Endodermal cell (in vitro differentiated cells): ENCODE measurements around the gene UTS2. TPM values are rescaled to one million over a fixed set of nuclear protein-coding genes. Genes with fewer than 3 reads are reported as not detected.

Source experiments
- DNase-seq: peaks from one replicate; pipeline ENCODE4 v3.0.0-alpha.2; 2017
- H3K27ac ChIP-seq: 2 replicates; pipeline ENCODE4 v1.5.1; 2013; ENCODE audit warnings: mild to moderate bottlenecking, low read depth, low read length, moderate library complexity
- H3K27me3 ChIP-seq: 2 replicates; pipeline ENCODE4 v1.6.1; 2013; ENCODE audit warnings: mild to moderate bottlenecking, low read length, moderate library complexity; ENCODE audit not compliant: insufficient read depth, control insufficient read depth, poor library complexity, severe bottlenecking
- H3K36me3 ChIP-seq: 2 replicates; pipeline ENCODE4 v1.7.0; 2013; ENCODE audit warnings: mild to moderate bottlenecking, low read length, moderate library complexity; ENCODE audit not compliant: control insufficient read depth, insufficient read depth
- H3K4me1 ChIP-seq: one replicate; pipeline ENCODE4 v1.7.0; 2013; ENCODE audit warnings: low read length; ENCODE audit not compliant: control insufficient read depth, insufficient read depth
- H3K4me3 ChIP-seq: 2 replicates; pipeline ENCODE4 v1.5.1; 2013; ENCODE audit warnings: mild to moderate bottlenecking, low read length, moderate library complexity
- H3K9ac ChIP-seq: 2 replicates; pipeline ENCODE4 v1.6.1; 2013; ENCODE audit warnings: mild to moderate bottlenecking, low read length, moderate library complexity; ENCODE audit not compliant: poor library complexity, severe bottlenecking; ENCODE audit errors: extremely low read depth
- H3K9me3 ChIP-seq: 2 replicates; pipeline ENCODE4 v1.6.1; 2013; ENCODE audit warnings: mild to moderate bottlenecking, low read length, moderate library complexity; ENCODE audit not compliant: control insufficient read depth
- H3K27ac Mint-ChIP-seq: 2 replicates; pipeline ENCODE4 v1.8.0; 2020; ENCODE audit warnings: mixed read lengths
- H3K27me3 Mint-ChIP-seq: 2 replicates; pipeline ENCODE4 v1.8.0; 2021; ENCODE audit warnings: mild to moderate bottlenecking, mixed read lengths; ENCODE audit not compliant: insufficient read depth
- H3K36me3 Mint-ChIP-seq: 2 replicates; pipeline ENCODE4 v1.8.0; 2020; ENCODE audit warnings: low read depth, mixed read lengths
- H3K4me1 Mint-ChIP-seq: 2 replicates; pipeline ENCODE4 v1.8.0; 2020; ENCODE audit warnings: mixed read lengths
- H3K4me3 Mint-ChIP-seq: 2 replicates; pipeline ENCODE4 v1.8.0; 2020; ENCODE audit warnings: mild to moderate bottlenecking, moderate library complexity, mixed read lengths
- H3K9me3 Mint-ChIP-seq: 2 replicates; pipeline ENCODE4 v1.8.0; 2020; ENCODE audit warnings: mild to moderate bottlenecking, mixed read lengths
- CTCF ChIP-seq: fragments of 200-600 bp; sonication (generic); conservative IDR thresholded peaks from 2 replicates; pipeline ENCODE4 v1.5.0; 2021; ENCODE audit warnings: antibody characterized with exemption, mild to moderate bottlenecking
- WGBS, 2 experiments: methylation state at CpG; one replicate each; pipeline versions ENCODE4 v1.1.5 to v1.1.7; 2013; ENCODE audit warnings: missing lambda C conversion rate in 2 of 2, mixed read lengths in 1 of 2; ENCODE audit not compliant: insufficient coverage in 1 of 2, insufficient read length in 1 of 2; 5-methylcytosine and 5-hydroxymethylcytosine counted together
- total RNA-seq, 2 donors: library from RNA; stranded (reverse); fragmentation: NEBNext Ultra II Directional in 1 of 2; extraction: Animal tissue kit (Norgen Biotek cat#: 25700) in 1 of 2; gene quantifications; 2 replicates in 1 of 2; 3 replicates in 1 of 2; pipeline ENCODE4 v1.2.1, GENCODE V29; 2021

UTS2 gene
- total RNA-seq, 2 donors from 2014 or later, result not detected

- H3K9me3 Mint-ChIP-seq, result no peaks in the 10 kb centered on the region
- H3K27ac Mint-ChIP-seq, result no peak overlapping the region
- H3K36me3 ChIP-seq, result no peaks in the 10 kb centered on the region
- no peak overlapping the region for H3K4me3 Mint-ChIP-seq
- no peaks in the 10 kb centered on the region for H3K4me1 ChIP-seq
- WGBS, 2 experiments, result 87 to 92% methylated on average over 2 to 3 of the region's 3 CpGs
- no peak overlapping the region for H3K4me3 ChIP-seq
- no peak overlapping the region for H3K27ac ChIP-seq
- H3K4me1 Mint-ChIP-seq, result no peaks in the 10 kb centered on the region
- no peaks in the 10 kb centered on the region for H3K9me3 ChIP-seq
- no peaks in the 10 kb centered on the region for H3K27me3 ChIP-seq
- no peak for DNase-seq
- peaks cover 6% of the 10 kb centered on the region for H3K36me3 Mint-ChIP-seq
- no peaks in the 10 kb centered on the region for H3K27me3 Mint-ChIP-seq
- no peak for TF ChIP-seq CTCF
- H3K9ac ChIP-seq, result no peak overlapping the region
Observed at GRCh38 chr1:7821282-7821681, 31.6 kb downstream of the UTS2 start.

- 72 to 89% methylated on average over 3 of the region's 3 CpGs for WGBS, 2 experiments
- Histone ChIP-seq H3K27me3 (no peaks in the 10 kb centered on the region), H3K4me1 (no peaks in the 10 kb centered on the region), H3K27ac (no peak overlapping the region), H3K9me3 (peaks cover 23% of the 10 kb centered on the region), H3K36me3 (no peaks in the 10 kb centered on the region), H3K4me3 (no peak overlapping the region), H3K9ac (no peak overlapping the region)
- Mint-ChIP-seq H3K9me3 (peaks cover 22% of the 10 kb centered on the region), H3K27ac (no peak overlapping the region), H3K36me3 (peaks cover 23% of the 10 kb centered on the region), H3K4me3 (no peak overlapping the region), H3K4me1 (no peaks in the 10 kb centered on the region), H3K27me3 (no peaks in the 10 kb centered on the region)
- no peak for TF ChIP-seq CTCF
- no peak for DNase-seq
Observed at GRCh38 chr1:7813677-7814373, 39.0 kb downstream of the UTS2 start.

GRCh38 chr1:7811476-7811875 lies 41.4 kb downstream of the UTS2 start:
- Mint-ChIP-seq H3K36me3 (peaks cover 23% of the 10 kb centered on the region), H3K27ac (no peak overlapping the region), H3K4me1 (no peaks in the 10 kb centered on the region), H3K9me3 (peaks cover 22% of the 10 kb centered on the region), H3K4me3 (no peak overlapping the region), H3K27me3 (no peaks in the 10 kb centered on the region)
- no peaks in the 10 kb centered on the region for H3K36me3 ChIP-seq
- H3K27ac ChIP-seq, result no peak overlapping the region
- TF ChIP-seq CTCF, result no peak
- H3K27me3 ChIP-seq, result no peaks in the 10 kb centered on the region
- no peak overlapping the region for H3K9ac ChIP-seq
- no peak for DNase-seq
- 95 to 96% methylated on average over 5 to 6 of the region's 6 CpGs for WGBS, 2 experiments
- H3K4me1 ChIP-seq, result no peaks in the 10 kb centered on the region
- peaks cover 23% of the 10 kb centered on the region for H3K9me3 ChIP-seq
- H3K4me3 ChIP-seq, result no peak overlapping the region
